Liver (tissue), 9 donors: ENCODE data around the gene RSBN1L. TPM values are rescaled to one million over a fixed set of nuclear protein-coding genes. Genes with fewer than 3 reads are reported as not detected.

Source experiments
- DNase-seq: peaks from one replicate; pipeline ENCODE4 v3.0.0-alpha.2; 2017; ENCODE audit warnings: low spot score
- H3K27ac ChIP-seq, 2 donors: one replicate each; pipeline ENCODE4 v1.7.0; 2013; ENCODE audit warnings: inconsistent platforms in 2 of 2, low read length in 2 of 2, control low read depth in 1 of 2, low read depth in 1 of 2, mild to moderate bottlenecking in 1 of 2
- H3K27me3 ChIP-seq, 4 donors: one replicate each; pipeline versions ENCODE4 v1.6.1 to v1.7.0; 2013; ENCODE audit warnings: low read length in 3 of 4, inconsistent platforms in 1 of 4, mild to moderate bottlenecking in 1 of 4, moderate library complexity in 1 of 4; ENCODE audit not compliant: control insufficient read depth in 4 of 4, insufficient read depth in 4 of 4
- H3K36me3 ChIP-seq, 4 donors: one replicate each; pipeline versions ENCODE4 v1.6.1 to v1.7.0; 2013; ENCODE audit warnings: low read length in 3 of 4, mild to moderate bottlenecking in 3 of 4, low read depth in 1 of 4, moderate library complexity in 1 of 4; ENCODE audit not compliant: control insufficient read depth in 4 of 4, insufficient read depth in 3 of 4
- H3K4me1 ChIP-seq, 4 donors: one replicate each; pipeline versions ENCODE4 v1.6.1 to v1.7.0; 2013; ENCODE audit warnings: low read length in 3 of 4, mild to moderate bottlenecking in 3 of 4, moderate library complexity in 1 of 4; ENCODE audit not compliant: control insufficient read depth in 4 of 4, insufficient read depth in 4 of 4
- H3K4me3 ChIP-seq, 3 donors: one replicate each; pipeline versions ENCODE4 v1.6.1 to v1.7.0; 2013; ENCODE audit warnings: low read length in 3 of 3, control low read depth in 1 of 3, low read depth in 1 of 3, mild to moderate bottlenecking in 1 of 3
- H3K9ac ChIP-seq, 2 donors: one replicate each; pipeline ENCODE4 v1.7.0; 2013; ENCODE audit warnings: low read length in 2 of 2, mild to moderate bottlenecking in 2 of 2, moderate library complexity in 2 of 2, control low read depth in 1 of 2, low read depth in 1 of 2
- H3K9me3 ChIP-seq, 4 donors: one replicate each; pipeline versions ENCODE4 v1.6.1 to v1.7.0; 2013; ENCODE audit warnings: low read length in 3 of 4; ENCODE audit not compliant: control insufficient read depth in 4 of 4
- EGR1 ChIP-seq, 2 donors: IDR thresholded peaks; 2 replicates each; pipeline ENCODE4 v1.6.1; 2016 to 2018; ENCODE audit warnings: antibody characterized with exemption in 2 of 2, low read depth in 2 of 2
- FOXA1 ChIP-seq: IDR thresholded peaks from 2 replicates; pipeline ENCODE4 v1.6.1; 2016; ENCODE audit warnings: antibody characterized with exemption
- FOXA2 ChIP-seq: IDR thresholded peaks from 2 replicates; pipeline ENCODE4 v1.6.1; 2016; ENCODE audit warnings: antibody characterized with exemption
- GABPA ChIP-seq, 2 donors: IDR thresholded peaks in 1 of 2; conservative IDR thresholded peaks in 1 of 2; 2 replicates each; pipeline ENCODE4 v1.6.1; 2016; ENCODE audit warnings: antibody characterized with exemption in 2 of 2, mild to moderate bottlenecking in 1 of 2, moderate library complexity in 1 of 2
- HNF4A ChIP-seq, 2 donors: conservative IDR thresholded peaks; 2 replicates each; pipeline ENCODE4 v1.6.1; 2016; ENCODE audit warnings: antibody characterized with exemption in 2 of 2, mild to moderate bottlenecking in 2 of 2
- HNF4G ChIP-seq: IDR thresholded peaks from 2 replicates; pipeline ENCODE4 v1.6.1; 2016; ENCODE audit warnings: antibody characterized with exemption
- JUND ChIP-seq, 2 donors: IDR thresholded peaks; 2 replicates each; pipeline ENCODE4 v1.6.1; 2016; ENCODE audit warnings: antibody characterized with exemption in 2 of 2
- NR2F2 ChIP-seq: IDR thresholded peaks from 2 replicates; pipeline ENCODE4 v1.6.1; 2016; ENCODE audit warnings: antibody characterized with exemption
- RAD21 ChIP-seq, 2 donors: IDR thresholded peaks; 2 replicates each; pipeline ENCODE4 v1.6.1; 2016; ENCODE audit warnings: antibody characterized with exemption in 2 of 2, mild to moderate bottlenecking in 2 of 2
- RXRA ChIP-seq, 2 donors: IDR thresholded peaks; 2 replicates each; pipeline ENCODE4 v1.6.1; 2017 to 2018; ENCODE audit warnings: antibody characterized with exemption in 2 of 2, mild to moderate bottlenecking in 1 of 2
- SP1 ChIP-seq: IDR thresholded peaks from 2 replicates; pipeline ENCODE4 v1.6.1; 2018; ENCODE audit warnings: antibody characterized with exemption, mild to moderate bottlenecking
- TAF1 ChIP-seq: conservative IDR thresholded peaks from 2 replicates; pipeline ENCODE4 v1.6.1; 2016; ENCODE audit warnings: antibody characterized with exemption, mild to moderate bottlenecking
- YY1 ChIP-seq: IDR thresholded peaks from 2 replicates; pipeline ENCODE4 v1.6.1; 2016; ENCODE audit warnings: antibody characterized with exemption, mild to moderate bottlenecking
- WGBS: extraction: QIAGEN DNeasy Blood & Tissue Kit; methylation state at CpG from one replicate; pipeline ENCODE4 v1.1.7; 2013; 5-methylcytosine and 5-hydroxymethylcytosine counted together
- polyA plus RNA-seq, 2 donors: library from polyadenylated mRNA; stranded (reverse) in 1 of 2; unstranded in 1 of 2; fragments of 200-250 nt in 1 of 2; fragments of >200 nt in 1 of 2; fragmentation: Nextera tagmentation in 1 of 2; extraction: Ambion mirVana in 1 of 2; gene quantifications; one replicate each; pipeline versions ENCODE4 v1.2.1 to v1.2.3, GENCODE V29; 2013 to 2015
- total RNA-seq, 2 donors: library from RNA; depleted of rRNA; stranded (reverse); fragments of >200 nt; gene quantifications; one replicate each; pipeline ENCODE4 v1.2.3, GENCODE V29; 2014
- TF ChIP-seq, protein P1 (sequence below): IDR thresholded peaks from 2 replicates; pipeline ENCODE4 v1.6.1; 2016; ENCODE audit warnings: antibody characterized with exemption
- TF ChIP-seq, protein P2 (sequence below): fragments of 150-350 bp; IDR thresholded peaks from 2 replicates; pipeline ENCODE4 v1.5.1; 2017; ENCODE audit warnings: improper control_type of control experiment, low read depth, low read length; ENCODE audit not compliant: missing input control
- TF ChIP-seq, protein P3 (sequence below): IDR thresholded peaks from 2 replicates; pipeline ENCODE4 v1.6.1; 2016; ENCODE audit warnings: antibody characterized with exemption
- TF ChIP-seq, protein P4 (sequence below): IDR thresholded peaks from 2 replicates; pipeline ENCODE4 v1.6.1; 2016; ENCODE audit warnings: antibody characterized with exemption, mild to moderate bottlenecking
- TF ChIP-seq, protein P5 (sequence below): IDR thresholded peaks from 2 replicates; pipeline ENCODE4 v1.6.1; 2016; ENCODE audit warnings: antibody characterized with exemption
- donor health status: healthy.
- donor health status: healthy.
- donor health status: healthy.
- donor health status: healthy.
- donor health status: healthy.

Gene RSBN1L
- total and polyA plus RNA-seq, 4 donors = 3.3 to 23.4 (median 7.9) TPM

DNA sequence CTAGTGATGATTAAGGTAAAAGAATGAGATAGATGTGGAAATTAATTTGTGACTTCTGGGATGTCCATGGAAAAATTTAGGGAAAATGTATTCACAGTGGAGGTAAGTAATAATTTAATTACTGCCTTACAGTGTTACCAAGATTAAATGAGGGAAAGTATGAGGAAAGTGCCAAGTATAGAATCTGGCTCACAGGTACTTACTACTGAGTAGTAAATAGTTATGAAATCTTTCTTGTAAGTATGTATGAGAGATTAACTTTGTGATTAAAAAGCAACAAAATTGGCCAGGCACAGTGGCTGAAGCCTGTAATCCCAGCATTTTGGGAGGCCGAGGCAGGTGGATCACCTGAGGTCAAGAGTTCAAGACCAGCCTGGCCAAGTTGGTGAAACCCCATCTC is 42.1 kb downstream of the RSBN1L start:
- WGBS = 94% methylated on average over 1 of the region's 1 CpG
- TF ChIP-seq EGR1 (IDR thresholded peaks at IDR 0.05; ENCODE audit: low read depth in 2 of 2) = no peak
- TF ChIP-seq RAD21 (IDR thresholded peaks at IDR 0.05) = no peak
- TF ChIP-seq HNF4A (conservative IDR thresholded peaks at IDR 0.05) = no peak
- no peak for TF ChIP-seq HNF4G
- no peak for TF ChIP-seq SP1
- TF ChIP-seq, protein P1, sequence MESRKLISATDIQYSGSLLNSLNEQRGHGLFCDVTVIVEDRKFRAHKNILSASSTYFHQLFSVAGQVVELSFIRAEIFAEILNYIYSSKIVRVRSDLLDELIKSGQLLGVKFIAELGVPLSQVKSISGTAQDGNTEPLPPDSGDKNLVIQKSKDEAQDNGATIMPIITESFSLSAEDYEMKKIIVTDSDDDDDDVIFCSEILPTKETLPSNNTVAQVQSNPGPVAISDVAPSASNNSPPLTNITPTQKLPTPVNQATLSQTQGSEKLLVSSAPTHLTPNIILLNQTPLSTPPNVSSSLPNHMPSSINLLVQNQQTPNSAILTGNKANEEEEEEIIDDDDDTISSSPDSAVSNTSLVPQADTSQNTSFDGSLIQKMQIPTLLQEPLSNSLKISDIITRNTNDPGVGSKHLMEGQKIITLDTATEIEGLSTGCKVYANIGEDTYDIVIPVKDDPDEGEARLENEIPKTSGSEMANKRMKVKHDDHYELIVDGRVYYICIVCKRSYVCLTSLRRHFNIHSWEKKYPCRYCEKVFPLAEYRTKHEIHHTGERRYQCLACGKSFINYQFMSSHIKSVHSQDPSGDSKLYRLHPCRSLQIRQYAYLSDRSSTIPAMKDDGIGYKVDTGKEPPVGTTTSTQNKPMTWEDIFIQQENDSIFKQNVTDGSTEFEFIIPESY = no peak
- no peak for TF ChIP-seq NR2F2
- no peak for TF ChIP-seq JUND (IDR thresholded peaks at IDR 0.05)
- TF ChIP-seq FOXA2 = no peak
- no peak for TF ChIP-seq YY1
- TF ChIP-seq, protein P2, sequence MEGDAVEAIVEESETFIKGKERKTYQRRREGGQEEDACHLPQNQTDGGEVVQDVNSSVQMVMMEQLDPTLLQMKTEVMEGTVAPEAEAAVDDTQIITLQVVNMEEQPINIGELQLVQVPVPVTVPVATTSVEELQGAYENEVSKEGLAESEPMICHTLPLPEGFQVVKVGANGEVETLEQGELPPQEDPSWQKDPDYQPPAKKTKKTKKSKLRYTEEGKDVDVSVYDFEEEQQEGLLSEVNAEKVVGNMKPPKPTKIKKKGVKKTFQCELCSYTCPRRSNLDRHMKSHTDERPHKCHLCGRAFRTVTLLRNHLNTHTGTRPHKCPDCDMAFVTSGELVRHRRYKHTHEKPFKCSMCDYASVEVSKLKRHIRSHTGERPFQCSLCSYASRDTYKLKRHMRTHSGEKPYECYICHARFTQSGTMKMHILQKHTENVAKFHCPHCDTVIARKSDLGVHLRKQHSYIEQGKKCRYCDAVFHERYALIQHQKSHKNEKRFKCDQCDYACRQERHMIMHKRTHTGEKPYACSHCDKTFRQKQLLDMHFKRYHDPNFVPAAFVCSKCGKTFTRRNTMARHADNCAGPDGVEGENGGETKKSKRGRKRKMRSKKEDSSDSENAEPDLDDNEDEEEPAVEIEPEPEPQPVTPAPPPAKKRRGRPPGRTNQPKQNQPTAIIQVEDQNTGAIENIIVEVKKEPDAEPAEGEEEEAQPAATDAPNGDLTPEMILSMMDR = no peak
- TF ChIP-seq TAF1 = no peak
- TF ChIP-seq, protein P3, sequence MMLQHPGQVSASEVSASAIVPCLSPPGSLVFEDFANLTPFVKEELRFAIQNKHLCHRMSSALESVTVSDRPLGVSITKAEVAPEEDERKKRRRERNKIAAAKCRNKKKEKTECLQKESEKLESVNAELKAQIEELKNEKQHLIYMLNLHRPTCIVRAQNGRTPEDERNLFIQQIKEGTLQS = no peak
- TF ChIP-seq, protein P4, sequence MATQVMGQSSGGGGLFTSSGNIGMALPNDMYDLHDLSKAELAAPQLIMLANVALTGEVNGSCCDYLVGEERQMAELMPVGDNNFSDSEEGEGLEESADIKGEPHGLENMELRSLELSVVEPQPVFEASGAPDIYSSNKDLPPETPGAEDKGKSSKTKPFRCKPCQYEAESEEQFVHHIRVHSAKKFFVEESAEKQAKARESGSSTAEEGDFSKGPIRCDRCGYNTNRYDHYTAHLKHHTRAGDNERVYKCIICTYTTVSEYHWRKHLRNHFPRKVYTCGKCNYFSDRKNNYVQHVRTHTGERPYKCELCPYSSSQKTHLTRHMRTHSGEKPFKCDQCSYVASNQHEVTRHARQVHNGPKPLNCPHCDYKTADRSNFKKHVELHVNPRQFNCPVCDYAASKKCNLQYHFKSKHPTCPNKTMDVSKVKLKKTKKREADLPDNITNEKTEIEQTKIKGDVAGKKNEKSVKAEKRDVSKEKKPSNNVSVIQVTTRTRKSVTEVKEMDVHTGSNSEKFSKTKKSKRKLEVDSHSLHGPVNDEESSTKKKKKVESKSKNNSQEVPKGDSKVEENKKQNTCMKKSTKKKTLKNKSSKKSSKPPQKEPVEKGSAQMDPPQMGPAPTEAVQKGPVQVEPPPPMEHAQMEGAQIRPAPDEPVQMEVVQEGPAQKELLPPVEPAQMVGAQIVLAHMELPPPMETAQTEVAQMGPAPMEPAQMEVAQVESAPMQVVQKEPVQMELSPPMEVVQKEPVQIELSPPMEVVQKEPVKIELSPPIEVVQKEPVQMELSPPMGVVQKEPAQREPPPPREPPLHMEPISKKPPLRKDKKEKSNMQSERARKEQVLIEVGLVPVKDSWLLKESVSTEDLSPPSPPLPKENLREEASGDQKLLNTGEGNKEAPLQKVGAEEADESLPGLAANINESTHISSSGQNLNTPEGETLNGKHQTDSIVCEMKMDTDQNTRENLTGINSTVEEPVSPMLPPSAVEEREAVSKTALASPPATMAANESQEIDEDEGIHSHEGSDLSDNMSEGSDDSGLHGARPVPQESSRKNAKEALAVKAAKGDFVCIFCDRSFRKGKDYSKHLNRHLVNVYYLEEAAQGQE = no peak
- no peak for TF ChIP-seq RXRA (IDR thresholded peaks at IDR 0.05)
- no peak for TF ChIP-seq FOXA1
- TF ChIP-seq, protein P5, sequence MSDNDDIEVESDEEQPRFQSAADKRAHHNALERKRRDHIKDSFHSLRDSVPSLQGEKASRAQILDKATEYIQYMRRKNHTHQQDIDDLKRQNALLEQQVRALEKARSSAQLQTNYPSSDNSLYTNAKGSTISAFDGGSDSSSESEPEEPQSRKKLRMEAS = no peak
- no peak for TF ChIP-seq GABPA (IDR thresholded peaks at IDR 0.05 in 1 of 2, conservative IDR thresholded peaks at IDR 0.05 in 1 of 2)
- H3K27me3 ChIP-seq = no peaks in the 10 kb centered on the region
- H3K4me3 ChIP-seq = no peak overlapping the region
- peaks cover 3 to 16% (median 6%) of the 10 kb centered on the region in 4 donors for H3K4me1 ChIP-seq
- H3K27ac ChIP-seq = no peak overlapping the region
- DNase-seq = no peak
- no peak overlapping the region for H3K9ac ChIP-seq
- H3K9me3 ChIP-seq = no peaks in the 10 kb centered on the region
- H3K36me3 ChIP-seq = peaks cover 0 to 10% (median 1%) of the 10 kb centered on the region in 4 donors
